IPS DF 4.7 (cell line): ENCODE data around the gene PDYN.
A peak's percentile ranks its signal among the peaks of the same experiment; 100 is the strongest.

Experiments used
- DNase-seq: peaks from one replicate; pipeline ENCODE4 v3.0.0-alpha.2; 2013; ENCODE audit warnings: low spot score; ENCODE audit errors: extremely low read depth

PDYN gene

DNA sequence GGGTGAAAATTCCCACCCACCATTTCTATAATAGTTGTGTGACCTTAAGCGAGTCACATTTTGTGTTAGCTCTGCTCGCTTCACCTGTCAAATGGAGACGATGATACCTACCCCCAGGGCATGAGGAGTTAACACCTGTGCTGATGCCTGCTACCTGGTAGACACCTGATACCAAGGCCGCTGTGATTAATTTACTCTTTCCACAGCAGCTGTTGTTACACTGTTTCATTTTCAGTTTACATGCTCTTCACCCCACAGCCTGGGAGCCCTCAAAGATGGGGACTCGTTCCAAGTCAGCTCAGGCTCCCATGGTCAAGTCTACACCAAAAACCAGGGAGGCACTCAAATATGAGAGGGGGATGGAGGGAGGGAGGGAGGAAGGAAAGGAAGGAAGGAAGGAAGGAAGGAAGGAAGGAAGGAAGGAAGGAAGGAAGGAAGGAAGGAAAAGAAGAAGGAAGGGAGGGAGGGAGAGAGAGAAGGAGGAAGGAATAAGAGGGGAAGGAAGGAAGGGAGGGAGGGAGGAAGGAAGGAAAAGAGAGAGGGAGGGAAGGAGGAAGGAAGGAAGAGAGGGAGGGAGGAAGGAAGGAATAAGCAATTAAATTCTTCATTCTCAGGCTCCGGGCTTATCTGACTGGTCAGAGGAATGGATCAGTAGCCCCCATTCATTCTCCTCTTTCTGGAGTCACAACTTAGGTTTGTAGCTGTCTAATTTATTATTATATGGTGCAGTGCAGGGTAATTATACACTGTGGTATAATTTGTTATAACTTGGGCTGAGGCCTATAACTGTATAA lies 40.9 kb downstream of the PDYN start:
- DNase-seq, result no peak

DNA sequence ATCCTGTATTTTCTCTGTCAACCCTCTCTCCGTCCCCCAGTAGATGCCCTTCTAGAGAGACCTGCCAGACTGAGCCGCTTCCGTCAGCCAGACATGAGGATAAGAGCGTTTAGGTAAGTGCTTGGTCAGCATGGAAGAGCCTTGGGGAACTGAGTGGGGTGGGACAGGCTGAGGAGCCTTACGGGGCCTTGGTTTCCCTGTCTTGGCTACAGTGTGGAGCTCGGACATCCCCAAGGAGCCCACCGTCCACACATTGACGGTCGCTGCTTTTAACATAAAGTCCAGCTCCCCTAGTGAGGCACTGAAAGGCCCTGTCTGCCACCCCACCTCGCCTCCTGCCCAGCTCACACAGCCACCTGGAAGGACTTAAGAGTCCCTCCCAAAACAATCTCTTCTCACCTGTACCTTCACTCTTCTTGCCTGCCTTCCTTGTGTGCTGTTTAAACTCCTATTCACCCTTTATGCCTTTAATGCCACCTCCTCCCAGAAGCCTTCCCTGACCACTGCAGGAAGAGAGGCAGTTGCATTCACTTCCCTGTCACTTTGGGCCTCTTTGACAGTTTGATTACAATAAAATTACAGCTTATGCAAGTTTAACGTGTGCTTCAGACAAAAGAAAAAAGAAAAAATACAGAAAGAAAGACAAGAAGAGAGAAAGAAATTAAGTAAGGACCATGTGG lies 42.3 kb downstream of the PDYN start:
- DNase-seq, result no peak

DNA sequence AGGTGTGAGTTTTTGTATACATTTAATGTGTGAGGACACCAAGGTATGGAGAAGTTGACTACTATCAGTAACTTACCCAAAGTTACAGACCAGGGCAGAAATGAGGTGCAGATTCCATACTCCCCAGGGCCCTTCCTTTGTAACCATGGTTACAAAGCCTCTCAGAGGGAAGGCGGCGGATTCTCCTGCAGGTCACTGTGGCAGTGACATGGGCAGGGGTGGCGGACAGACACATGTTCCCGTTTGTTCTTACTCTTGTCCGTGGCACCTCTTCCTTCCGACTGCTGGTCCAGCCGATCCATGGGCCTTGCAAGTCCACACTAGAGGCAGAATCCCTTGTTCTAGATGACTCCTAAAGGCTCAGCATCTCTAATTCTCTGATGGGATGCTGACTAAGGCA lies 43.0 kb downstream of the PDYN start:
- DNase-seq, result no peak

DNA sequence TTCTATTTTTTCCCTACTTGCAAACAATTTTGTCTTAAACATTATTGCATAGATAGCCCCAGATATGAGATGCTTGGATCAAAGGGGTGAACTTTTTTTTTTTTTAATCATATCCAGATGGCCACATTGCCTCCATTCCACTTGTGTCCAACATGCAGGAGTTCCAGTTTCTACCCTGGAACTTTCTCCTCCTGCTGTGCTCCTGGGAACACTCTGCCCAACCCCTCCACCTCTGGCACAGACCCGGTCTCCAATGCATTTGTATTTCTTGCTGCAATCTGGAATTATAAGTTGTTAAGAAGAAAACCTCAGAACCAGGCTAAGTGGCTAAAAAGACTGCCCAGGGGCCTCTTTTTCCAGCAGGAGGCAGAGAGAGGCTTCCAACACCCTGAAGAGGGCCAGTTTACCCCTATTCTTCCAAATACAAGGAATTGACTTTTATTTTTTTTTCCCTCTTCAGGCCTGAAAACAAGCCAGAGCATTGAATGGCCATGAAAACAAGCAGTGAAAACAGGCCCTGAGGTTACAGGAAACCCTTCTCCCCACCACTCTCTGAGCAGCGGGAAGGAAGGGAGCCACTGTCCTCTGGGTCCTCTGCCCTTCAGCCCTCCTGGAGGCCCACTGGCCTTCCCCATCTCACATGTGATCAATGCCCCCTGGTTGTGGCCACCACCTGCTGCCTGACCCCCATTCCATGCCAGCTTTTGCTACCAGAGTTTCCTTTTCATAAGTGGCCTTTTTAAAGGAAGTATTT lies 44.3 kb downstream of the PDYN start:
- no peak for DNase-seq

DNA sequence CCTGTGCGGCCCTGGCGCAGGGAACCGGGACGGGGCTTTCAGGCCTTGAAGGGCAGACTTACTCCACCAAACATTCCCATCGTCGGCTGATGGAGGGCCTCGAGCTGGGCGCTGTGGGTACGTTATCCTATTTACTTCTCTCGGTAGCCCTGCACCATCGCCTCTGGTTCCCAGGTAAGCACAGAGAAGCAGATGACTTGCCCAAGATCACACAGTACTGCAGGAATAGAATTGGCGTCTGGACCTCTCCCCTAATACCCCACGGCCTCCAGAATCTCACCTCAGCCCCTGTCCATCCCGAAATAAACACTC lies 46.4 kb downstream of the PDYN start:
- DNase-seq, result no peak

DNA sequence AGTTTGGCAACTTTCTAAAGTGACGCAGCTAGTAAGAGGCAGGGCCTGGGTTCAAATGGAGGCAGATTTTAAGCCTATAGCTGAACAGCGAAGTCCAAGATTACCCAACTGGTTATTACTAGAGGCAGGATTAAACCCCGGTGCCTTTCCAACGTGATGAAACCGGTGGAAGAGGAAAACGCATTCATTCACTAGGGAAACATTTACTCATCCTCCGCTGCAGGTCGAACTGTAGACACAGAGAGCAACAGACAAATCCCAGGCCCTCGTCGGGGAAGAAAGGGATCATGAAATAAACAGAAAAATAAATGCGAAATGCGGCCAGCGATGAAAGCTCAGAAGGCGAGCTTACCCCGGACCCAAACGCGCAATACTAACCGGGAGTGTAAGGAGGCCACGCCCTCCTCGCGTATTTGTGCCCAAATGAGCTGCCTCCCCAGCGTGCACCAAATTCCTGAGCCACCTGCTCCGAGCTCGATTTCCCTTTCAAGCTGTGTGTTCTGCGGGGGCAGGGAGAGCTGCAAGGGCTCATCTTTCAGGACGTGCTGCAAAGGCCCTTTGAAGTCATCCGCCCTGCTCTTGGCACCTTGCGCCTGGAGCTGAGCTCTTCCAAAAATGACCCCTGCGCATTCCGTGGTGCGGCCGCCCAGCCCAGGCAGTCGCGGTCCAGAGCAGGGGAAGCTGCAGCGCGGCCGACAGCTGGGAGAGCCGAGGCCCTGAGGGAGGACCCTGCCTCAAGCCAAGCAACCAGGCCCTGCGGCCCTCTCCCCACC lies 46.9 kb downstream of the PDYN start:
- DNase-seq, result peak; percentile 58

DNA sequence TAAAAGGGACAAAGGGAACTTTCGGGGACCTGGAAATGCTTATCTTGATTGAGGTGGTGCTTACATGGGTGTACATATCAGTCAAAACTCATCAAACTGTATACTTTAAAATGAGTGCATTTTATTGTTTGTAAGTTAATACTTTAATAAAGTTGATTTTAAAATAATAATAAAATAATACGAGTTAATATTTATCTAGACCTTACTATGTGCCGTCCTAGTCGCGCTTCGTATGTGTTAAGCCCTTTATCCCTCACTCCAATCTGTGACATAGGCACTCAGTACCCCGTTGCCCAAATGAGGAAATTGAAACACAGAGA lies 47.5 kb downstream of the PDYN start:
- DNase-seq, result no peak

DNA sequence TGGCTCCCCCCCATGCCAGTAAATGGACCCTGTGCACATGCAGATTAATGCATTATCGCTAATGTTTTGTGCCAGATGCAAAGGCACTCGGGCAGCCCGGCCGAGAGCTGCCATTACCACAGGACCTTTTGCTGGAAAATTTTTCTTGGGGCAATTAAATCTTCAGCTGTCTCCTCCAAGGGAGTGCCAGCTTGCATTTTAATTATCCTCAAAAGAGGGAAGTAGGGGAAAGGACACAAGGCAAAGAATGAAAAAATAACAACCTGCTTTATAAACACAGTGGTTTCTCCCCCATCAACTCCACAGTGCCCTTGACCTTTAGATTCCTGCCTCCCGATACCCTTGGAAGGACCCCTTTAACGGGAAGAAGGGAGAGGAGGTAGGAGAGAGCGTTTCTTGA lies 48.2 kb downstream of the PDYN start:
- no peak for DNase-seq

DNA sequence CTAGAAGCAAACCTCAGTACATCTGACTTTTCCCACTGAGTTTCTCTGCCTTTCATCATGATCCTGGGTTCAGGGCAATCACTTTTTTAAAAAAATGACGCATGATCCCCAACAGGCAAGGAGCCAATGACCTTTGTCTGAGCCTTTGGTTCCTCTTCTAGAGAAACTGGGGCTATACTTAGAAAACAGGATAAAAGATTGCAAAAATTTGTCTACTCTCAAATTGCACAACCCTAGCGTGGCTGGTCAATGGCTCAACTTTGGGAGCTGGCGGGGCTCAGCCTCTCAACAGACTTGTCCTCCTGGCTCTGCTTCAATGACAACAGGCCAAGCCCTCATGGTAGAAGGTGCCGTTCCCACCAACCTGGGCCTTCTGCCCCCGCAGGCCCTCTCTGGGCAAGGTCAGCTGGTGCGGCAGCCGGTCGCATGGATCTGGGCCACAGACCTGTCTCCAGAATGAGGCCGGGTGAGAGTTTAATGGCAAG lies 48.7 kb downstream of the PDYN start:
- DNase-seq, result no peak

DNA sequence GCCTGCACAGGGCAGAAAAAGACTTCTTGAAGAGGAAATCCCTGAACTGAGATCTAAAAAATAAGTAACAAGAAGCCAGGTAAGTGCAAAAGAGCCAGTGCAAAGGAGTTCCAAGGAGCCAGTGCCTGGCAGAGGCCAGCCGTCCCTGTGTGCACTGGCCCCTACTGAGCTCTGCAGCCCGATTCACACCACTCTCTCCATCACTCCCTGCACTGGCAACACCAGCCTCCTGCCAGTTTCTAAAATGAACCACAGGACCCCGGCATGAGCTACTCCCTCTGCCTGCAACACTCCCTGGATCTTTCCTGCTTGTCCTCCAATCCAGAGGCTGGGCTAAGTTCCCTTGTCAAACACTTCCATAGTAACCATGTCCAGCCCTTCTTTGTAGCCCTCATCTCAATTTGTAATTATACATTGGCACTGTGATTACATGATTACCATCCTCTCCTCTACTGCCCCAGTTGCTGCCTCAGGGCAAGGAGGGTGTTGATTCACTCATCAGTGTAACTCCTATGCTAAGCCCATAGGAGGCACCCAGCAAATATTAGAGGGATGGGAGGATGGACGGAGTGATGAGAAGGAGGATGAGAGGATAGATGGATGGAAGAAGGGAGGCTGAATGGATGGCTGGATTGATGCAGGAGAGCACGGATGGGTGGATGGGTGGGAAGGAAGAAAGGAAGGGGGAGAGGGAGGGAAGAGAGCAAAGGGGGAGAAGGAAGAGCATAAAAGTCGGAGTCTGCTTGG lies 49.3 kb downstream of the PDYN start:
- DNase-seq, result no peak

DNA sequence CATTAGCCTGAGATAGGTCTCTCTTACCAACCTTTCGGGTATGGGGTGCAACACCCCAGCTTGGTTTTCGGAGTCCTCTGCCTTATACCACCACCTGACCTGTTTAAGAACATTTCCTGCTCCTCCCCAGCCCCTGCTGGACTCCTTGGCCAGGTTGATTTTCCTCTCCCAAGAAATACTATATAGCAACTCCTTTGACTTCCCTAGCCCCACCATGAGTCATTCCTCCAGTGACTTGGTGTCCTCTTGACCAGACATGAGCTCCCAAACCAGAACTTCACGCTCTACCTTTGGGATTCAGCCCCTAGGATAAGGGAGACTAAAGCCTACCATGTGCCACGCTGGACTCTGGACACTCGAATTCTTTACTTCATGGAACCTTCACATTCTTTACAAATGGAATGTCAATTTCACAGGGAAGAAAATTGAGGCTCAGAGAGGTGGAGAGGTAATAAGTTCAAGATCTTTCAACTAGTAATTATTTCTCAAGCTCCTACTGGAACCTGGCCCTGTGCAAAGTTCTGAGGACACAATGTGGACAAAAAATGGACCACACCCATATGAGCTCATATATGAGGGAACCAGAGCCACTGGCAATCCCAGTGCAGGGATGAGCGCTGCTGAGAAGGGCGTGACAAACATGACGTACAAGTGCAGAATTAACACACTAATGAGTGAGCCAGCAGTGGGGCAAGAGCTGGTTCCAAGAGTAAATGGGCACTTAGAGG lies 50.4 kb downstream of the PDYN start:
- DNase-seq, result no peak

DNA sequence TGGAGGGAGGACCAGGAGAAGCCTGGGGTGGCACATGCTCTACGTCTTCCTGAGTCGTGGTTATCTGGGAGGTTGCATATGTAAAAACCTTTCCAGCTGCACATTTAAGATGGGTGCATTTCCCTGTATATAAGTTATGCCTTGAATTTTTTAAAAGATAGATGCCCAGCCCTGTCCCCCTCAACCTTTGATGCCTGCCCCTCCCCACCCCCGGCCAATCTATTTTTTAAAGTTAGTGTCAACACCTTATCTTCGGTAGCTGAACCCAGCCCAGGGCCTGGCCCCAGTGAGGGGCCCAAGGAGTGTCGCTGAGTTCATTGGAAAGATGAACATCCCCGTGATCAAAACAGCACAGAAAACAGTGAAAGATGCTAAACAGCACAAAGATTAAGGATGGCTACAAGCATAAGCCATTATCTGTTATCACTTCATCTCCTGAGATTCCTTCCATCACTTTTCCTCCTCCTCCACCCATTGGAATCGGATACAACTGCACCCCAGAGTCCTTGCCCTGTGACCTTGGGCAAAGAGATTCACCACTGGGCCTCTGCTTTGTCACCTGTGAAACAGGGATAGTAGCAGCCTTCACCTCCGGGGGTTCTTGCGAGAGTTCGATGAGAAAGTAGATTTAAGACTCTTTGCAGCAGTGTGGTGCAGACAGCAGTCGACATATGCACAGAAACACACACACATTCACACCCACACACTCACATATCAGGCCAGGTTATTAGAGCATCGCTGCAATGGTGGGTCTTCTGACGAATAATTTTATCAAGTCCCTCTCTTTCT lies 51.2 kb downstream of the PDYN start:
- no peak for DNase-seq

DNA sequence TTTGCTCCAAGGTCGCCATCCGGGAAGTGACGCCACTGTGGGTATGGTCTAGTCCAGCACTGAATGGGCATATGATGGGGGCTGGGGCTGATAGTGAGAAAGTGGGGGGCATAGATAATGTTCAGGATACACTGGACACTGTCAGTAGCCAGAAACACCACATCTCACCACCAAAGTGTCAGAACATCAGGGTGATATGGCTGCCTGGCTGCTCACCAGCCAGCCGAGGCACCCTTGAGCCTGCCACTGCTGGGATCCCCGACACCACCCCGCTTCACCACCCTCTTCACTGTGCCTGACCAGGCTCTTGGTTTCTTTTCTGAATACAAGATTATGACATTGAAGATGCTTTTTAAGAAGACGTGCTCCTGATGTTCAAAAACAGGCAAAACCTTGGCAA lies 51.8 kb downstream of the PDYN start:
- DNase-seq, result no peak

DNA sequence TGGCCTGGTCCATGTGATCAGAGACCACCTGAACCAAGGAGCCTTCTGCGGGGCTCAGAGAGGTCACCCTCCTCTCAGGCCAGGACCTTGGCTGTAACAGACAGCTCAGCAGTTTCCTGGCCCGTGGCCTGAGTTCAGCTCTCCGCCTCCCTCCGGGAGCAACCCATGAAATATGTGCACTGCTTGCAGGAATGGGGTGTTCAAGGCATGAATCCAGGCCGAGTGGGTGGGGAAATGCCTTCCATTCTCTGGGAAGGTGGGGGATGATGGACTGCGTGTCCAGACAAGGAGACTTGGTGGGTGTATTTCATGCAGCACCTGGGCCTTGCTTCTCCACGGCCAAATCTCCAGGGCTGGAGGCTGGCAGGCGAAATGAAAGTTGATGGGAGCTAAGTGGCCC lies 52.6 kb downstream of the PDYN start:
- no peak for DNase-seq

DNA sequence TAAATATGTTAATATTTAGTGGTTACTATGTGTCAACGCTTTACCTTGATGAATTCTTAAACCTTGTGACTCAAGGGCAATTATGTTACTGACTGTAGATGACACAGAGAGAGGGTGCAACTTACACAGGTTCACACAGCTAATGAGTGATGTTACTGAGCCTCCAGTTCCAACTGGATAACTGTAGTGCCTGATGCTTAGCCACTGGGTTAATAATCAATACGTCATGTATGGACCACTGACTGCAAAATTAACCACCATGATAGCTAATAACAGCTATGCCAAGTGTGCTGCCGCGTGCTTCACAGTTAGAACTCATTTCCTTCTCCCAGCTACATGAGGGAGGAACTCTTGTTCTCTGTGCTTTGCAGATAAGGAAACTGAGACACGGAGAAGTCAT lies 53.3 kb downstream of the PDYN start:
- DNase-seq, result no peak

DNA sequence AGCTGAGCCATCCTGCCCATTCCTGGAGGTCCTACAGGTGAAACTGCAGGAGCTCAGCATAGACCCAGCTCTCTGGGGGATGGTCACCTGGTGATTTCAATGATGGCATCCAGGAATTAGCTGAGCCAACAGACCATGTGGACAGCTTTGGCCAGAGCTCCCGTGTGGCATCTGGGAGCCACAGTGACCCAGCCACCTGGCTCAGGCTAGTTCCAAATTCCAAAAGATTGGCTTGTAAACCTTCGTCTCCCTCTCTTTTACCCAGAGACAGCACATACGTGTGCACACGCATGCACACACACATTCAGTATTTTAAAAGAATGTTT lies 54.6 kb downstream of the PDYN start:
- DNase-seq, result no peak

DNA sequence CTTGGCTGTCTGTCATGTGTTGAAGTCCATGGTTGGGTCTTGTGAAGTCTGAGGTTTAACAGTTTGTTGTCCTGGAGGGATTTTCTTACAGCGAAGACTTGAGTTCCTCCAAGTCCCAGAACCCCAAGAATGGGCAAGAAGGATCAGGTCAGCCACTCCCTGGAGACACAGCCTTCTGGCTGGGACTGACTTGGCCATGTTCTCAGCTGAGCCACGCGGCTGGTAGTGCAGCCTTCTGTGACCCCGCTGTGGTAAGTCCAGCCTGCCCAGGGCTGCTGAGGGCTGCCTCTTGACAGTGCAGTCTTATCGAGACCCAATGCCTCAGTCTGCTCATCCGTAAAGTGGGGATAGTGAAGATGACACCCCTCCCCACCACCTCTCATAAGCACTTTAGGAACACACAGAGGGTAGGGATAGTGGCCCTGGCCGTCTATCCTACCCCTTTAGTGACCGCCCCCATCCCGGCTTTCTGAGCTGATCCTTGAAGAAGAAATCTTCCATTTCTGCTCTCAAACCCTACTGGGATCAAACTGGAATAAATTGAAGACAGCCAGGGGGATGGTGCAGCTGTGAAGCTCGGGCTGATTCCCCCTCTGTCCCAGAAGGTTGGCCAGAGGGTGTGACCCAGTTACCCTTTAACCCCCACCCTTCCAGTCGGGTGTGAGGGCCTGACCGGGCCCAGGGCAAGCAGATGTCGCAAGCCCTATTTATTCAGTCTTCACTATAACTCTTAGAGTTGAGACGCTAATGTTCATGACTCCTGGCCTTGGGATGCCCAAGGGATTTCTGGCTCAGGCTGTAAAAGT lies 55.2 kb downstream of the PDYN start:
- DNase-seq, result no peak

DNA sequence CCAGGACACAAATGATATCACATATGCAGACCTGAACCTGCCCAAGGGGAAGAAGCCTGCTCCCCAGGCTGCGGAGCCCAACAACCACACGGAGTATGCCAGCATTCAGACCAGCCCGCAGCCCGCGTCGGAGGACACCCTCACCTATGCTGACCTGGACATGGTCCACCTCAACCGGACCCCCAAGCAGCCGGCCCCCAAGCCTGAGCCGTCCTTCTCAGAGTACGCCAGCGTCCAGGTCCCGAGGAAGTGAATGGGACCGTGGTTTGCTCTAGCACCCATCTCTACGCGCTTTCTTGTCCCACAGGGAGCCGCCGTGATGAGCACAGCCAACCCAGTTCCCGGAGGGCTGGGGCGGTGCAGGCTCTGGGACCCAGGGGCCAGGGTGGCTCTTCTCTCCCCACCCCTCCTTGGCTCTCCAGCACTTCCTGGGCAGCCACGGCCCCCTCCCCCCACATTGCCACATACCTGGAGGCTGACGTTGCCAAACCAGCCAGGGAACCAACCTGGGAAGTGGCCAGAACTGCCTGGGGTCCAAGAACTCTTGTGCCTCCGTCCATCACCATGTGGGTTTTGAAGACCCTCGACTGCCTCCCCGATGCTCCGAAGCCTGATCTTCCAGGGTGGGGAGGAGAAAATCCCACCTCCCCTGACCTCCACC lies 56.4 kb downstream of the PDYN start:
- DNase-seq, result no peak
